ENCODE measurements around the gene TSHZ1.

DNA sequence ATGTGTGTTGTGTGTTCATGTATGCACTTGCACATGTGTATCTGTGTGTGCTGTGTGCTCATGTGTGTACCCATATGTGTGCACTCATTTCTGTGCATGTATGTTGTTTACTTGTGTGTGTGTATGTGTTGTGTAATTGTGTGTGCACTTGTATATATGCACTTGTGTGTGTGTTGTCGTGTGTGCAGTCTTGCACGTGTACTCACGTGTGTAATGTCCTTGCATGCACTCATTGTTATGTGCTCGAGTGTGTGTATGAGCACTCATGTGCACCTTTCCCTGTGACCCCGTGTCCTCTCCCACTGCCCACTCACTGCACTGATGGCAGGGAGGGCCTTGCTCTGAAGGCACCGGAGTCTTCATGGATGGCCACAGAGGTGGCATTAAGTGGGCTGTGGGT lies 124.9 kb downstream of the TSHZ1 start:
- TF ChIP-seq, protein P1, sequence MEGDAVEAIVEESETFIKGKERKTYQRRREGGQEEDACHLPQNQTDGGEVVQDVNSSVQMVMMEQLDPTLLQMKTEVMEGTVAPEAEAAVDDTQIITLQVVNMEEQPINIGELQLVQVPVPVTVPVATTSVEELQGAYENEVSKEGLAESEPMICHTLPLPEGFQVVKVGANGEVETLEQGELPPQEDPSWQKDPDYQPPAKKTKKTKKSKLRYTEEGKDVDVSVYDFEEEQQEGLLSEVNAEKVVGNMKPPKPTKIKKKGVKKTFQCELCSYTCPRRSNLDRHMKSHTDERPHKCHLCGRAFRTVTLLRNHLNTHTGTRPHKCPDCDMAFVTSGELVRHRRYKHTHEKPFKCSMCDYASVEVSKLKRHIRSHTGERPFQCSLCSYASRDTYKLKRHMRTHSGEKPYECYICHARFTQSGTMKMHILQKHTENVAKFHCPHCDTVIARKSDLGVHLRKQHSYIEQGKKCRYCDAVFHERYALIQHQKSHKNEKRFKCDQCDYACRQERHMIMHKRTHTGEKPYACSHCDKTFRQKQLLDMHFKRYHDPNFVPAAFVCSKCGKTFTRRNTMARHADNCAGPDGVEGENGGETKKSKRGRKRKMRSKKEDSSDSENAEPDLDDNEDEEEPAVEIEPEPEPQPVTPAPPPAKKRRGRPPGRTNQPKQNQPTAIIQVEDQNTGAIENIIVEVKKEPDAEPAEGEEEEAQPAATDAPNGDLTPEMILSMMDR (IDR thresholded peaks at IDR 0.05): no peak
- TF ChIP-seq POLR2A (IDR thresholded peaks at IDR 0.05): no peak
